Heart right ventricle (tissue), 16 donors: ENCODE results near the gene ZBTB40. TPM values are rescaled to one million over a fixed set of nuclear protein-coding genes. Genes with fewer than 3 reads are reported as not detected.

Experiments used
- ATAC-seq, 8 donors: fragments of 200-7000 bp; cut with Tn5 transposase; one replicate each; pipeline ENCODE4 v1.9.1; 2020; ENCODE audit warnings: mild to moderate bottlenecking in 8 of 8, moderate library complexity in 8 of 8, moderate number of reproducible peaks in 1 of 8
- DNase-seq, 2 donors: peaks; one replicate each; pipeline ENCODE4 v3.0.0-alpha.2; 2020
- H3K27ac ChIP-seq, 10 donors: fragments of 200-600 bp; sonication (generic) in 2 of 10; one replicate each; pipeline versions ENCODE4 v1.5.0 to v1.8.0; 2020 to 2022; ENCODE audit warnings: mild to moderate bottlenecking in 3 of 10
- H3K27me3 ChIP-seq, 7 donors: fragments of 200-600 bp; one replicate each; pipeline ENCODE4 v1.8.0; 2021 to 2022; ENCODE audit warnings: mild to moderate bottlenecking in 2 of 7
- H3K36me3 ChIP-seq, 9 donors: fragments of 200-600 bp; sonication (generic) in 1 of 9; one replicate each; pipeline versions ENCODE4 v1.5.0 to v1.8.0; 2020 to 2022; ENCODE audit warnings: mild to moderate bottlenecking in 2 of 9
- H3K4me1 ChIP-seq, 9 donors: fragments of 200-600 bp; sonication (generic) in 1 of 9; one replicate each; pipeline versions ENCODE4 v1.5.0 to v1.8.0; 2020 to 2022; ENCODE audit warnings: mild to moderate bottlenecking in 4 of 9
- H3K4me3 ChIP-seq, 10 donors: fragments of 200-600 bp; sonication (generic) in 2 of 10; one replicate each; pipeline versions ENCODE4 v1.5.0 to v1.8.0; 2020 to 2022; ENCODE audit warnings: mild to moderate bottlenecking in 7 of 10, moderate library complexity in 2 of 10
- H3K9me3 ChIP-seq, 11 donors: fragments of 200-600 bp in 10 of 11; sonication (generic) in 2 of 11; one replicate each; pipeline versions ENCODE4 v1.5.0 to v1.8.0; 2013 to 2022; ENCODE audit warnings: mild to moderate bottlenecking in 2 of 11, control low read depth in 1 of 11, moderate library complexity in 1 of 11
- CTCF ChIP-seq, 9 donors: fragments of 200-600 bp; sonication (generic) in 2 of 9; IDR thresholded peaks; one replicate each; pipeline versions ENCODE4 v1.5.0 to v1.8.0; 2021 to 2022; ENCODE audit warnings: antibody characterized with exemption in 9 of 9, mild to moderate bottlenecking in 5 of 9, moderate library complexity in 1 of 9
- WGBS, 2 donors: extraction: QIAGEN DNeasy Blood & Tissue Kit; methylation state at CpG; one replicate each; pipeline ENCODE4 v1.1.7; 2013; ENCODE audit warnings: inconsistent platforms in 1 of 2; 5-methylcytosine and 5-hydroxymethylcytosine counted together
- intact Hi-C, 10 donors: fragments of 100-400 bp; cut with DNase I; formaldehyde crosslinking; loops; one replicate each; pipeline versions ENCODE4 v1.11.1 to v1.14.2; 2022
- polyA plus RNA-seq, 2 donors: library from polyadenylated mRNA; stranded (reverse); fragments of 200-250 nt; gene quantifications; one replicate each; pipeline ENCODE4 v1.2.3, GENCODE V29; 2013
- total RNA-seq, 10 donors: library from RNA; stranded (reverse); fragmentation: NEBNext Ultra II Directional in 3 of 10; extraction: Animal tissue kit (Norgen Biotek cat#: 25700) in 3 of 10; gene quantifications; one replicate each; pipeline versions ENCODE4 v1.2.1 to v1.2.4, GENCODE V29; 2021 to 2023
- donor health status: Arrhythmogenic right ventricular cardiomyopathy.
- donor health status: ischemic (EF 13 %, LVEDD 7.1; RV severe dilation, severe dysfunction).
- donor health status: healthy with polysubstance abuse.
- donor health status: DM: no; HTN: yes; CAD: no.
- donor health status: DM: no; HTN: no; CAD: no.
- donor health status: ischemic (EF 25% LVEDD 6.9; RV normal size, moderate dysfunction).
- donor health status: ischemic (EF 25% LVEDD 5.7; RV mildly dilated, moderate dysfunction).
- donor health status: healthy.
- donor health status: DM: yes; HTN: yes; CAD: no.
- donor health status: Ischemic cardiomyopathy.
- donor health status: ischemic (EF 35%, LVEDD 5.7; RV mildly dilated, moderate dysfunction).
- donor health status: nonischemic (EF 11% LVEDD 7.7; RV severe dilation, severe dysfunction).
- donor health status: DM: yes; HTN: yes; CAD: no.
- donor health status: PGD.
- donor health status: ischemic (EF 29% LVEDD 5.4; RV normal size, mild dysfunction).
- donor health status: nonischemic (EF 23%, LVEDD 6.1; RV moderate dilation, normal function).

ZBTB40 gene
- total and polyA plus RNA-seq, 12 donors, result 3.2 to 18.2 (median 13.2) TPM

GRCh38 chr1:22472596-22472995, 20.9 kb downstream of the ZBTB40 start:
- no peaks in the 10 kb centered on the region for H3K36me3 ChIP-seq
- TF ChIP-seq CTCF (IDR thresholded peaks at IDR 0.05), result no peak
- intact Hi-C loops, result no loop called here
- peaks cover 2 to 58% (median 42%) of the 10 kb centered on the region in 9 donors for H3K4me1 ChIP-seq
- H3K27ac ChIP-seq, result peak overlapping the region in 6 of 10 donors; percentile 2 to 67 (median 50)
- ATAC-seq, result peak; percentile 30 to 86 (median 76)
- no peaks in the 10 kb centered on the region for H3K27me3 ChIP-seq
- H3K9me3 ChIP-seq, result no peaks in the 10 kb centered on the region
- no peak overlapping the region for H3K4me3 ChIP-seq
- WGBS, 2 donors, result 43 to 61% methylated on average over 2 of the region's 2 CpGs
- DNase-seq, result peak in 1 of 2 donors; percentile 33

- Histone ChIP-seq H3K27me3 (no peaks in the 10 kb centered on the region), H3K9me3 (peaks cover 0 to 4% (median 0%) of the 10 kb centered on the region in 11 donors), H3K4me1 (peaks cover 2 to 58% (median 42%) of the 10 kb centered on the region in 9 donors), H3K4me3 (no peak overlapping the region), H3K27ac (peak overlapping the region in 5 of 10 donors; percentile 12 to 67 (median 26)), H3K36me3 (no peaks in the 10 kb centered on the region)
- intact Hi-C loops, result no loop called here
- TF ChIP-seq CTCF (IDR thresholded peaks at IDR 0.05), result no peak
- 79 to 81% methylated on average over 4 of the region's 4 CpGs for WGBS, 2 donors
- ATAC-seq, result no peak
- DNase-seq, result no peak
Measured at GRCh38 chr1:22473952-22474351, 22.3 kb downstream of the ZBTB40 start.

GRCh38 chr1:22476566-22476965, 24.9 kb downstream of the ZBTB40 start:
- WGBS, 2 donors, result 87% methylated on average over 5 of the region's 5 CpGs
- H3K4me1 ChIP-seq, result peaks cover 0 to 36% (median 21%) of the 10 kb centered on the region in 9 donors
- H3K9me3 ChIP-seq, result peaks cover 0 to 14% (median 0%) of the 10 kb centered on the region in 11 donors
- H3K36me3 ChIP-seq, result no peaks in the 10 kb centered on the region
- H3K27me3 ChIP-seq, result no peaks in the 10 kb centered on the region
- ATAC-seq (no peak), DNase-seq (no peak)
- intact Hi-C loops, result no loop called here
- H3K4me3 ChIP-seq, result no peak overlapping the region
- no peak overlapping the region for H3K27ac ChIP-seq
- no peak for TF ChIP-seq CTCF (IDR thresholded peaks at IDR 0.05)

GRCh38 chr1:22483121-22483520, 31.5 kb downstream of the ZBTB40 start:
- Histone ChIP-seq H3K36me3 (no peaks in the 10 kb centered on the region), H3K4me3 (no peak overlapping the region), H3K4me1 (peaks cover 0 to 31% (median 22%) of the 10 kb centered on the region in 9 donors), H3K9me3 (peaks cover 0 to 31% (median 6%) of the 10 kb centered on the region in 11 donors), H3K27ac (no peak overlapping the region), H3K27me3 (no peaks in the 10 kb centered on the region)
- WGBS, 2 donors, result 94 to 97% methylated on average over 2 of the region's 2 CpGs
- intact Hi-C loops, result no loop called here
- no peak for DNase-seq
- no peak for TF ChIP-seq CTCF (IDR thresholded peaks at IDR 0.05)
- no peak for ATAC-seq
